HUES64 (cell line): ENCODE data around the gene PCSK5.
"Not testable (repeated sequence)": the region's sequence is repeated elsewhere in the genome, so short reads cannot be mapped to it uniquely, and the experiment has no call there.

ENCODE experiments used
- H3K27ac ChIP-seq: 2 replicates; pipeline ENCODE4 v1.7.0; 2013; ENCODE audit warnings: low read depth, low read length, inconsistent platforms
- H3K27me3 ChIP-seq: 2 replicates; pipeline ENCODE4 v1.6.1; 2013; ENCODE audit warnings: mild to moderate bottlenecking, low read length; ENCODE audit not compliant: insufficient read depth
- H3K36me3 ChIP-seq: 2 replicates; pipeline ENCODE4 v1.6.1; 2013; ENCODE audit warnings: mild to moderate bottlenecking, low read length; ENCODE audit not compliant: insufficient read depth
- H3K4me1 ChIP-seq: 2 replicates; pipeline ENCODE4 v1.6.1; 2013; ENCODE audit warnings: mild to moderate bottlenecking, low read length, moderate library complexity; ENCODE audit not compliant: insufficient read depth
- H3K4me3 ChIP-seq: 2 replicates; pipeline ENCODE4 v1.5.1; 2013; ENCODE audit warnings: mild to moderate bottlenecking, low read length, moderate library complexity
- H3K9ac ChIP-seq: 2 replicates; pipeline ENCODE4 v1.6.1; 2013; ENCODE audit warnings: mild to moderate bottlenecking, low read depth, low read length
- H3K9me3 ChIP-seq: 2 replicates; pipeline ENCODE4 v1.6.1; 2013; ENCODE audit warnings: low read depth, low read length; ENCODE audit not compliant: insufficient read depth
- WGBS: fragments of 150-250, 120-280 bp; methylation state at CpG from one replicate; pipeline ENCODE4 v1.1.7; 2013; ENCODE audit warnings: missing lambda C conversion rate; 5-methylcytosine and 5-hydroxymethylcytosine counted together

Gene PCSK5

GRCh38 chr9:75946766-75947165 is 56.3 kb downstream of the PCSK5 start:
- 91% methylated on average over 6 of the region's 6 CpGs for WGBS
- Histone ChIP-seq H3K9ac (no peak overlapping the region), H3K27me3 (no peaks in the 10 kb centered on the region), H3K4me3 (no peak overlapping the region), H3K27ac (no peak overlapping the region), H3K36me3 (0 out of 2 replicates have a peak, but pooled peaks cover 4% of the 10 kb centered on the region), H3K4me1 (no peaks in the 10 kb centered on the region), H3K9me3 (no peaks in the 10 kb centered on the region)

GRCh38 chr9:75947233-75947632 is 56.8 kb downstream of the PCSK5 start:
- H3K27me3 ChIP-seq: no peaks in the 10 kb centered on the region
- 0 out of 2 replicates have a peak, but pooled peaks cover 4% of the 10 kb centered on the region for H3K36me3 ChIP-seq
- 100% methylated on average over 1 of the region's 2 CpGs for WGBS
- H3K9ac ChIP-seq: no peak overlapping the region
- H3K4me3 ChIP-seq: no peak overlapping the region
- no peaks in the 10 kb centered on the region for H3K4me1 ChIP-seq
- no peaks in the 10 kb centered on the region for H3K9me3 ChIP-seq
- H3K27ac ChIP-seq: no peak overlapping the region

DNA sequence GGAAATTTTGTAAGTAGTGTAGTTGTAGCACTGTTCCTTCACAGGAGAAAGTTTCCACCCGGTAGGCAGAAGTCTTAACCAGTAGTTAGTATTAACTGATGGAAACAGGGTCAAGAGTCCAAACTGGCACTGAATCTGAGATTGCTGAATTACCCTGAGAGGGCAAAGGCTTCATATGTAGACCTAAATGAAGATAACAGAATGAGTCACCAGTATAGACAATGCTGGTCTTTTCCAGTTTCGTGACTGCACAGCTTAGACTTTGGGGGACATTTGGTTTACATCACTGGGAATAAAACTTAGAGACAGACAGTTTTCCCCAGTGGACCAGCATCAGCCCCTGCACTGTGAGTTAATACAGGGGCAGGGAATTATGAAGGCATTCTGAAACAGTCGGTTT is 60.5 kb downstream of the PCSK5 start:
- 93% methylated on average over 3 of the region's 3 CpGs for WGBS
- Histone ChIP-seq H3K27me3 (no peaks in the 10 kb centered on the region), H3K9ac (no peak overlapping the region), H3K4me1 (no peaks in the 10 kb centered on the region), H3K36me3 (0 out of 2 replicates have a peak, but pooled peaks cover 4% of the 10 kb centered on the region), H3K27ac (no peak overlapping the region), H3K9me3 (no peaks in the 10 kb centered on the region), H3K4me3 (no peak overlapping the region)

GRCh38 chr9:75953218-75953617 is 62.7 kb downstream of the PCSK5 start:
- WGBS: 75% methylated on average over 2 of the region's 2 CpGs
- H3K36me3 ChIP-seq: 0 out of 2 replicates have a peak, but pooled peaks cover 4% of the 10 kb centered on the region

GRCh38 chr9:75956161-75956560 is 65.7 kb downstream of the PCSK5 start:
- WGBS: 100% methylated on average over 1 of the region's 1 CpG
- 0 out of 2 replicates have a peak, but pooled peaks cover 3% of the 10 kb centered on the region for H3K36me3 ChIP-seq
- H3K27me3 ChIP-seq: no peaks in the 10 kb centered on the region
- H3K9ac ChIP-seq: no peak overlapping the region
- no peak overlapping the region for H3K4me3 ChIP-seq
- H3K9me3 ChIP-seq: no peaks in the 10 kb centered on the region
- H3K4me1 ChIP-seq: 0 out of 2 replicates have a peak, but pooled peaks cover 4% of the 10 kb centered on the region
- H3K27ac ChIP-seq: no peak overlapping the region

More at GRCh38 chr9:75953218-75953617, 62.7 kb downstream of the PCSK5 start:
- no peaks in the 10 kb centered on the region for H3K9me3 ChIP-seq
- H3K27ac ChIP-seq: no peak overlapping the region
- H3K4me1 ChIP-seq: 0 out of 2 replicates have a peak, but pooled peaks cover 4% of the 10 kb centered on the region
- no peak overlapping the region for H3K4me3 ChIP-seq
- H3K9ac ChIP-seq: no peak overlapping the region
- H3K27me3 ChIP-seq: no peaks in the 10 kb centered on the region

- 92% methylated on average over 3 of the region's 3 CpGs for WGBS
- Histone ChIP-seq H3K36me3 (no peaks in the 10 kb centered on the region), H3K4me1 (0 out of 2 replicates have a peak, but pooled peaks cover 4% of the 10 kb centered on the region), H3K27ac (no peak overlapping the region), H3K9me3 (no peaks in the 10 kb centered on the region), H3K9ac (no peak overlapping the region), H3K4me3 (no peak overlapping the region), H3K27me3 (no peaks in the 10 kb centered on the region)
Measured at GRCh38 chr9:75957116-75957515, 66.6 kb downstream of the PCSK5 start.

DNA sequence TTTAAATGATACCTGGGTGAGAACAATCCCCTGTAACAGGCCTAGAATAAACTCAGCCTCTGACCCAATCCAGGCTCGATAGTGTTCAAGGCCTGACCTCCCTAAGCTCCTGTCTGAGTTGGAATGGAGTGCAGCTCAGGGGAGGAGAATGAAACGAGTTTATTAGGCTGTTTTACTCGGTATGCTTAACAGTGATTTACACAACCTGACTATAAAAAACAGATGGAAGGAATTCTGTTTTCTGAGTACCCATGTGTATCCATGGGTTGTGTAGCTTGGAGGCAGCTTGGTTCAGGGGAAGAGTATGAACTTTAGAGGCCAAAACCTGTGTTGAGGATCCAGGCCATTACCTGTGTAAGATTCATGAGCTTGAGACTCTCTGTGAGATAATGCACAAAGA is 67.8 kb downstream of the PCSK5 start:
- Histone ChIP-seq H3K9ac (no peak overlapping the region), H3K4me1 (0 out of 2 replicates have a peak, but pooled peaks cover 4% of the 10 kb centered on the region), H3K27ac (no peak overlapping the region), H3K9me3 (no peaks in the 10 kb centered on the region), H3K4me3 (no peak overlapping the region), H3K36me3 (no peaks in the 10 kb centered on the region), H3K27me3 (no peaks in the 10 kb centered on the region)
- 100% methylated on average over 3 of the region's 3 CpGs for WGBS

- no peaks in the 10 kb centered on the region for H3K9me3 ChIP-seq
- H3K27me3 ChIP-seq: no peaks in the 10 kb centered on the region
- H3K27ac ChIP-seq: no peak overlapping the region
- no peaks in the 10 kb centered on the region for H3K36me3 ChIP-seq
- no peak overlapping the region for H3K9ac ChIP-seq
- H3K4me3 ChIP-seq: no peak overlapping the region
- H3K4me1 ChIP-seq: 0 out of 2 replicates have a peak, but pooled peaks cover 10% of the 10 kb centered on the region
- WGBS: 82% methylated on average over 5 of the region's 6 CpGs
Measured at GRCh38 chr9:75960551-75960950, 70.1 kb downstream of the PCSK5 start.

DNA sequence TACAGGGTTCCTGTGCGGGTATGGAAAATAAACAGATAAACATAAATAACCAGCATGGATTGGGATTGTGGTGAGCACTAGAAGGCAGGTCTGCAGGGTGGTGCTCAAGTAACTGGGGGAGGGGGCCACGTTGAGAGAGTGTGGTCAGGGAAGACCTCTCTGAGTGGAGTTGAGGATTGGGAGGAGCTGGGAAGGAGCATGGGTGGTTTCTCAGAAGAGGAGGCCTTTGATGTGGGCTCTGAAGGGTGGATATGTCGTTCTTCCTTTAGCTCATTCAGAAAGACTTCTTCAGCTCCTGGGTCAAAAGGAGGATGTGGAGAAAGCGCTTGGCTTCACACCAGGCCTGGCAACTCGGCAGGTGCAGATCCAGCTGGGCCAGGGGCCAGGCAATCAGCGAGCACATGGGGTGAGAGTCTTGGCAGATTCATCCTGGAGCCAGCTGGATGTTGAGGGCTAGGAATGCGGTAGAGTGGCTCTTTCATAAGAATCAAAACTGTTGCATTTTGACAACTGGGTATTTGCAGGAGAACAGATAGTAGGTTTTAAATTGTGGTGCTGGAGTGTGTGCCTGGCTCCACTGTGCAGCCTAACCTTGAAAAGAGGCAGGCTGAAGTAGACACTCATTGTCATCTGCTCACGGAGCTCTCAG is 71.7 kb downstream of the PCSK5 start:
- Histone ChIP-seq H3K9me3 (no peaks in the 10 kb centered on the region), H3K27me3 (no peaks in the 10 kb centered on the region), H3K4me3 (no peak overlapping the region), H3K36me3 (no peaks in the 10 kb centered on the region), H3K9ac (no peak overlapping the region), H3K27ac (no peak overlapping the region), H3K4me1 (0 out of 2 replicates have a peak, but pooled peaks cover 7% of the 10 kb centered on the region)
- 92% methylated on average over 8 of the region's 8 CpGs for WGBS

GRCh38 chr9:75962662-75963036 is 72.2 kb downstream of the PCSK5 start:
- no peaks in the 10 kb centered on the region for H3K27me3 ChIP-seq
- WGBS: 94% methylated on average over 4 of the region's 4 CpGs
- no peak overlapping the region for H3K9ac ChIP-seq
- H3K4me1 ChIP-seq: 0 out of 2 replicates have a peak, but pooled peaks cover 6% of the 10 kb centered on the region
- H3K4me3 ChIP-seq: no peak overlapping the region
- no peaks in the 10 kb centered on the region for H3K9me3 ChIP-seq
- H3K36me3 ChIP-seq: no peaks in the 10 kb centered on the region
- H3K27ac ChIP-seq: no peak overlapping the region

DNA sequence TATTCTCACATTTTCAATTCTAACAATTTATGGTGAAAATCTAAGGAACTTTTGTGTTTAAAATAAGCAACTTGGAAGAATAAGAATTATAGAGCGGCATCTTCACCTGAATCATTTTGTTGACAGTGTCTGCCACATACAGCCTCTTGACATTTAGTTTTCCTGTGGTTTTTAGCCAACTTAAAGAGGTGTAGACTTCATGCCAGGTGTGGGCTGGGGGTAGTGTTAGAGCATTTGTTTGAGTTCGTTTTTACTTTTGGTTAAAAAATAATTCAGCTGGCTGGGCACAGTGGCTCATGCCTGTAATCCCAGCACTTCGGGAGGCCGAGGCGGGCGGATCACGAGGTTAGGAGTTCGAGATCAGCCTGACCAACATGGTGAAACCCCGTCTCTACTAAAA is 72.8 kb downstream of the PCSK5 start:
- H3K4me3 ChIP-seq, H3K27me3 ChIP-seq, H3K36me3 ChIP-seq, H3K9me3 ChIP-seq, H3K27ac ChIP-seq, H3K4me1 ChIP-seq, H3K9ac ChIP-seq: not testable (repeated sequence)
- 92% methylated on average over 9 of the region's 9 CpGs for WGBS
